ENCODE results near the gene ATP1A4.

The ATP1A4 gene

GRCh38 chr1:160226623-160227022 lies 75.2 kb downstream of the ATP1A4 start:
- no peaks in the 10 kb centered on the region for H3K9me3 ChIP-seq (ENCODE audit: control insufficient read depth, insufficient read depth, low read length)
- no CpG with 5 or more reads among the region's 2 CpGs for WGBS (ENCODE audit: insufficient coverage, insufficient read length)
- no peaks in the 10 kb centered on the region for H3K4me1 ChIP-seq (ENCODE audit: control insufficient read depth, insufficient read depth, low read length)
- peaks cover 19% of the 10 kb centered on the region for H3K36me3 ChIP-seq (ENCODE audit: control insufficient read depth, insufficient read depth, low read length)
- no peak overlapping the region for H3K4me3 ChIP-seq (ENCODE audit: low read length)
- no peak for DNase-seq (ENCODE audit: low read depth, low spot score)
- no peaks in the 10 kb centered on the region for H3K27me3 ChIP-seq (ENCODE audit: control insufficient read depth, insufficient read depth, low read length)
- H3K27ac ChIP-seq (ENCODE audit: low read length) = no peak overlapping the region

DNA sequence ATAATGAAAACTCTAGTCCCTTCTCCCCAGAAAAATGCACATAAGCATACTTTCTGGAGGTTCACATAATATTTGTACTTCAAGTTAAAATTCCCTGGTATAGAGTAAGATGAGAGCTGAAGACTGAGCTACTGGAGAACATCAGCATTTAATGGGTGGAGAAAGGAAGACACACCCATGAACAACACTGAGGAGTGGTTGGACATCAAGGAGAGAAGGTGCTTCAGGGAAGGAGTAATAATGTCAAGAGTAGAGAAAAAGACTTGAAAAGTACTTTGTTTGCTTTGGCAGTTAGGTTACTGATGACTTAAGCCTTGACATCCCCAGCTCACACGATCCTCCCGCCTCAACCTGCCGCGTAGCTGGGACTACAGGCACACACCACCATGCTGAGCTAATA lies 75.6 kb downstream of the ATP1A4 start:
- H3K4me3 ChIP-seq (ENCODE audit: low read length) = no peak overlapping the region
- H3K27me3 ChIP-seq (ENCODE audit: control insufficient read depth, insufficient read depth, low read length) = no peaks in the 10 kb centered on the region
- H3K9me3 ChIP-seq (ENCODE audit: control insufficient read depth, insufficient read depth, low read length) = no peaks in the 10 kb centered on the region
- DNase-seq (ENCODE audit: low read depth, low spot score) = no peak
- H3K27ac ChIP-seq (ENCODE audit: low read length) = no peak overlapping the region
- no peaks in the 10 kb centered on the region for H3K4me1 ChIP-seq (ENCODE audit: control insufficient read depth, insufficient read depth, low read length)
- no CpG with 5 or more reads among the region's 4 CpGs for WGBS (ENCODE audit: insufficient coverage, insufficient read length)
- peaks cover 19% of the 10 kb centered on the region for H3K36me3 ChIP-seq (ENCODE audit: control insufficient read depth, insufficient read depth, low read length)

GRCh38 chr1:160227561-160227960 lies 76.2 kb downstream of the ATP1A4 start:
- Histone ChIP-seq H3K27me3 (ENCODE audit: control insufficient read depth, insufficient read depth, low read length) (no peaks in the 10 kb centered on the region), H3K9me3 (ENCODE audit: control insufficient read depth, insufficient read depth, low read length) (no peaks in the 10 kb centered on the region), H3K4me1 (ENCODE audit: control insufficient read depth, insufficient read depth, low read length) (no peaks in the 10 kb centered on the region), H3K4me3 (ENCODE audit: low read length) (no peak overlapping the region), H3K36me3 (ENCODE audit: control insufficient read depth, insufficient read depth, low read length) (peaks cover 19% of the 10 kb centered on the region), H3K27ac (ENCODE audit: low read length) (no peak overlapping the region)
- no peak for DNase-seq (ENCODE audit: low read depth, low spot score)
- no CpG with 5 or more reads among the region's 1 CpG for WGBS (ENCODE audit: insufficient coverage, insufficient read length)

DNA sequence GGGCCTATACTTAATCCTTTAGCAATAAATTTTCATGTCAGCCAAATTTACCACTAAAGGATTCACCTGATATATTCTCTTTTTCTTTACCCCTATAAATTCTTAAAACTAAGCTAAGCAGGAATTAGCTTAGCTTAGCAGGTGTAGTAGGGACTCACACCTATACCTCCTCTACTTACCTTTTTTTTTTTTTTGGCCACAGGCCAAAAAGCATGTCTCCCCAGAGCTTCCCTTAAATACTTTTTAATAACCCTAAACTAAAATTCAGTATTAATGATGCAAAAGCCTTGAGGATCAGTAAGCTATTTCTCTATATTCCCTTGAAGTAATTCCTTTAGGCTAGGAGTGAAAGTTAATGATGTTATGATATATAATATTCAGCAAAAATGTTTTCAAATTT lies 77.0 kb downstream of the ATP1A4 start:
- Histone ChIP-seq H3K36me3 (ENCODE audit: control insufficient read depth, insufficient read depth, low read length) (peaks cover 16% of the 10 kb centered on the region), H3K9me3 (ENCODE audit: control insufficient read depth, insufficient read depth, low read length) (no peaks in the 10 kb centered on the region), H3K4me3 (ENCODE audit: low read length) (no peak overlapping the region), H3K27me3 (ENCODE audit: control insufficient read depth, insufficient read depth, low read length) (no peaks in the 10 kb centered on the region), H3K27ac (ENCODE audit: low read length) (no peak overlapping the region), H3K4me1 (ENCODE audit: control insufficient read depth, insufficient read depth, low read length) (no peaks in the 10 kb centered on the region)
- DNase-seq (ENCODE audit: low read depth, low spot score) = no peak

GRCh38 chr1:160232911-160233310 lies 81.5 kb downstream of the ATP1A4 start:
- DNase-seq (ENCODE audit: low read depth, low spot score) = no peak
- Histone ChIP-seq H3K27ac (ENCODE audit: low read length) (no peak overlapping the region), H3K36me3 (ENCODE audit: control insufficient read depth, insufficient read depth, low read length) (peaks cover 4% of the 10 kb centered on the region; the same call in 1 of the 2 replicates), H3K4me3 (ENCODE audit: low read length) (no peak overlapping the region), H3K4me1 (ENCODE audit: control insufficient read depth, insufficient read depth, low read length) (no peaks in the 10 kb centered on the region), H3K27me3 (ENCODE audit: control insufficient read depth, insufficient read depth, low read length) (no peaks in the 10 kb centered on the region), H3K9me3 (ENCODE audit: control insufficient read depth, insufficient read depth, low read length) (no peaks in the 10 kb centered on the region)
